Central memory CD8-positive, alpha-beta T cell (primary cell): ENCODE results near the gene CDRT15L2.
"Not testable (repeated sequence)": the region's sequence is repeated elsewhere in the genome, so short reads cannot be mapped to it uniquely, and the experiment has no call there.

Experiments used
- ATAC-seq: fragments of 150-1000 bp; cut with Tn5 transposase; replicated peaks from 2 replicates; pipeline ENCODE4 v1.10.0; 2022; ENCODE audit warnings: mild to moderate bottlenecking, moderate FRiP score, moderate number of reproducible peaks; ENCODE audit not compliant: poor library complexity, severe bottlenecking; ENCODE audit errors: extremely low read depth
- DNase-seq, 2 donors: peaks; one replicate each; pipeline ENCODE4 v3.0.0; 2021; ENCODE audit warnings: low spot score in 2 of 2
- H3K27ac Mint-ChIP-seq: one replicate; pipeline ENCODE4 v1.8.0; 2022; ENCODE audit warnings: low read depth, mild to moderate bottlenecking, moderate library complexity, mixed read lengths
- H3K27me3 Mint-ChIP-seq: one replicate; pipeline ENCODE4 v1.8.0; 2022; ENCODE audit warnings: mixed read lengths
- H3K36me3 Mint-ChIP-seq: one replicate; pipeline ENCODE4 v1.8.0; 2022; ENCODE audit warnings: mild to moderate bottlenecking, moderate library complexity, mixed read lengths; ENCODE audit not compliant: insufficient read depth
- H3K4me1 Mint-ChIP-seq: one replicate; pipeline ENCODE4 v1.8.0; 2022; ENCODE audit warnings: mixed read lengths
- H3K4me3 Mint-ChIP-seq: one replicate; pipeline ENCODE4 v1.8.0; 2022; ENCODE audit warnings: mild to moderate bottlenecking, moderate library complexity, mixed read lengths
- H3K9me3 Mint-ChIP-seq: one replicate; pipeline ENCODE4 v1.8.0; 2022; ENCODE audit warnings: mixed read lengths

Gene CDRT15L2

DNA sequence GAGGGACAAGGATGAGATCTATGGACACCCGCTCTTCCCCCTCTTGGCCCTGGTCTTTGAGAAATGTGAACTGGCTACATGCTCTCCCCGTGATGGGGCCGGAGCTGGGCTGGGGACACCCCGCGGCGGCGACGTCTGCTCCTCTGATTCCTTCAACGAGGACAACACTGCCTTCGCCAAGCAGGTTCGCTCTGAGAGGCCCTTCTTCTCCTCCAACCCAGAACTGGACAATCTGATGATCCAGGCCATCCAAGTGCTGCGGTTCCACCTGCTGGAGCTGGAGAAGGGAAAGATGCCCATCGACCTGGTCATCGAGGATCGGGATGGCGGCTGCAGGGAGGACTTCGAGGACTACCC, 9.9 kb downstream of the CDRT15L2 start:
- not testable (repeated sequence) for ATAC-seq, DNase-seq, H3K4me3 Mint-ChIP-seq, H3K9me3 Mint-ChIP-seq, H3K27me3 Mint-ChIP-seq, H3K36me3 Mint-ChIP-seq, H3K4me1 Mint-ChIP-seq, H3K27ac Mint-ChIP-seq

DNA sequence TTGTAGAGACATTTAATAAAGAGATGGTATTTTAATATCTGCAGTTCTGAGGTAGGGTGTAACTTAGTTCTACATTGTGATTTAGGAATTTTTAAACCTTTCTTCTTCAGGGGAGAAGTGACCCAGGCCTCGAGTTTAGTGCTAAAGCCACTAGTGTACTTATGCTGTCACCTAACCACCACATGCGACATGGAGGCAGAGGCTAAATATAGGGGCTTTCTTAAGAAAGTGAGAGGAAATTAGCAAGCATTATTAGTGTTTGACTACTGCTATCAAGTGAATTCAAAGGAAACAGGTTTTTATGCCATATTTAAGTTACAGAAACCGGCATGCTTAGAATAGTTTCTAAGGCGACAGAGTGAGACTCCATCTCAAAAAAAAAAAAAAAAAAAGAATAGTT, 11.5 kb downstream of the CDRT15L2 start:
- H3K36me3 Mint-ChIP-seq, H3K9me3 Mint-ChIP-seq, ATAC-seq, DNase-seq, H3K4me3 Mint-ChIP-seq, H3K4me1 Mint-ChIP-seq, H3K27ac Mint-ChIP-seq, H3K27me3 Mint-ChIP-seq: not testable (repeated sequence)

DNA sequence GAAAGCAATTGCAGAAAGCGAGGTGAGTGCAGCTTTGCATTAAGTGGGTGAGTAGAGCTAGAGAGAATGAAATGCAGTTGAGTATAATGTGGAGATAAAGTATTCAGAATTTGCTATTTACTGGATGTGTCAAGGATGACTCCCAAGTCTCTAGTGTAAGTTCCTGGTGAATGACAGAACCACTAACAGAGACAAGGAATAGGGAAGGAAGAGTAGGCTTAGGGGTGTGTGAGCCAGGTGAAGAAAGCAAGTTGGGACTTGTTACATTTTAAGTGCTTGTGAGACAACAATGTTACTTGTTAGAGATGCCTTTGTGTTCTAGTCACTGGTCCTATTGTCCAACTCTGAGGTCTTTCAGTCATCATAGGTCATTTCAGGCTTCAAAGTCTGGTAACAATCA, 26.0 kb downstream of the CDRT15L2 start:
- not testable (repeated sequence) for H3K4me3 Mint-ChIP-seq, H3K9me3 Mint-ChIP-seq, DNase-seq, H3K36me3 Mint-ChIP-seq, H3K27ac Mint-ChIP-seq, ATAC-seq, H3K4me1 Mint-ChIP-seq, H3K27me3 Mint-ChIP-seq

DNA sequence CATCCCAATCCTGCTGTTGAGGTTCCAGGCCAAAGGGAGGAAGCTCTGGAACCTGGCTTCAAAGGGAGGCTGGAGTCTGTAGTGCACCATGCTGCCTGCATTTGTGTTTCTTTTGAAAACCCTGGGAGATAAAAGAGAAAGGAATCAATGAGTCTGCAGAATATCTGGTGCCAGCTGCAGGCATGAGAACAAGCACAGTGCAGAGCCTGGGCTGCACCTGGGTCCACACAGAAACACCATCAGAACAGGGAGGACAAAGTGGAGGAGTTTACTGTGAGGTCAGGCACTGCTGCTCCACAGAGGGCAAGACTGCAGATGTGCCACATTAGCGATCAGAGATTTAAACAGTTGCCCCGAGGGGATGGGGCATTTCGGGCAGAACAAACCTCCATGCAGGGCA, 30.0 kb downstream of the CDRT15L2 start:
- not testable (repeated sequence) for DNase-seq, H3K27ac Mint-ChIP-seq, H3K27me3 Mint-ChIP-seq, H3K4me1 Mint-ChIP-seq, H3K36me3 Mint-ChIP-seq, ATAC-seq, H3K4me3 Mint-ChIP-seq, H3K9me3 Mint-ChIP-seq

DNA sequence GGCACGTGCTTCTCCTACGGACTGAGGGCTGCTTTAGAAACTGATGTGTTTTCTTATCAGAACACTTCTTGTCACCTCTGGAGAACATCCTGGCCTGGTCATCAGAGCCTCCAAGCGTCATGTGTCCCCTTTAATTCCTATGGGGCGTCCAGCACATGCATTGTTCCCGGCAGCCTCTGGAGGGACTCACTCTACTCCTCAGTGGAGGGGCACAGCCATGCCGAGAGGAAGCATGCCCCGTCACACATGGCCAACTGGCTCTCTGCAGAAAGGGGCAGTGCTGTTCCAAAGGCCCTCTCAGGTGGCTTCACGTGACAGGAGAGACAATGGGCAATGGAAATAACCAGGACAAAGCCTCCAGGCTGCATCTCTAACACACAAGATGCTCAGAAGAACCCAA, 31.8 kb downstream of the CDRT15L2 start:
- Mint-ChIP-seq H3K27ac (no peak overlapping the region), H3K4me3 (no peak overlapping the region), H3K27me3 (no peaks in the 10 kb centered on the region), H3K36me3 (no peaks in the 10 kb centered on the region), H3K4me1 (no peaks in the 10 kb centered on the region), H3K9me3 (no peaks in the 10 kb centered on the region)
- no peak for DNase-seq
- ATAC-seq = no peak

DNA sequence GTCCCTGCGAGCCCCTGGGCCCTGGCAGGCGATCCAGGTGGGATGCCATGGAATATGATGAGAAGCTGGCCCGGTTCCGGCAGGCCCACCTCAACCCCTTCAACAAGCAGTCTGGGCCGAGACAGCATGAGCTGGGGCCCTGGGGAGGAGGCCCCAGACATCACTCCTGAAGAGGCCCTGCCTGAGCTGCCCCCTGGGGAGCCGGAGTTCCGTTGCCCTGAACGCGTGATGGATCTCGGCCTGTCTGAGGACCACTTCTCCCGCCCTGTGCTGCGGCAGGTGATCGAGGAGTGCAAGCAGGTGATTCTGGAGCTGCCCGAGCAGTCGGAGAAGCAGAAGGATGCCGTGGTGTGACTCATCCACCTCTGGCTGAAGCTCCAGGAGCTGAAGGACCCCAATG, 33.1 kb downstream of the CDRT15L2 start:
- DNase-seq (no peak), ATAC-seq (no peak)
- Mint-ChIP-seq H3K4me3 (no peak overlapping the region), H3K27ac (no peak overlapping the region), H3K4me1 (no peaks in the 10 kb centered on the region), H3K27me3 (no peaks in the 10 kb centered on the region), H3K36me3 (no peaks in the 10 kb centered on the region), H3K9me3 (no peaks in the 10 kb centered on the region)

DNA sequence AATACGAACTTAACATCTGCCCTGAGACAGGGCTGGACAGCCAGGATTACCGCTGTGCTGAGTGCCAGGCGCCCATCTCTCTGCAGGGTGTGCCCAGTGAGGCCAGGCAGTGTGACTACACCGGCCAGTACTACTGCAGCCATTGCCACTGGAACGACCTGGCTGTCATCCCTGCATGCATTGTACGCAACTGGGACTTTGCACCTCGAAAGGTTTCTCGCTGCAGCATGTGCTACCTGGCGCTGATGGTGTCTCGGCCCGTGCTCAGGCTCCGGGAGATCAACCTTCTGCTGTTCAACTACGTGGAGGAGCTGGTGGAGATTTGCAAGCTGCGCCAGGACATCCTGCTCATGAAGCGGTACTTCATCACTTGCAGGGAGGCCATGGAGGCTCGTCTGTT, 33.7 kb downstream of the CDRT15L2 start:
- no peak for ATAC-seq
- no peak overlapping the region for H3K27ac Mint-ChIP-seq
- DNase-seq = no peak
- H3K36me3 Mint-ChIP-seq = no peaks in the 10 kb centered on the region
- H3K4me3 Mint-ChIP-seq = no peak overlapping the region
- no peaks in the 10 kb centered on the region for H3K9me3 Mint-ChIP-seq
- no peaks in the 10 kb centered on the region for H3K4me1 Mint-ChIP-seq
- H3K27me3 Mint-ChIP-seq = no peaks in the 10 kb centered on the region

DNA sequence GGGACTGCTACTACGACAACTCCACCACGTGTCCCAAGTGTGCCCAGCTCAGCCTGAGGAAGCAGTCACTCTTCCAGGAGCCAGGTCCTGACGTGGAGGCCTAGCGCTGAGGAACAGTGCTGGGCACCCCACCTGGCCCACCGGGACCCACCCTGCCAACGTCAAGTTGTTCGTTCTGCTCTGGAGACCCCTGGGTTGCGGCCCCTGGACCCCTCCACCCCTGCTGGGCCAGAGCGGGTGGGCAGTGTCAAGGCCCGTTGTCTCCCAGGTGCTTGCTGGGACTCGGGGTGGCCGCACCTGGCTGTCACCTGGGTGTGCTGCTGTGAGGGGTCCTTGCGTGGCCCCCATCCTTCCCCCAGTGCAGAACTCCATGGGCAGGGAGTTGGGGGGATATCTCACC, 34.4 kb downstream of the CDRT15L2 start:
- ATAC-seq = no peak
- no peak overlapping the region for H3K4me3 Mint-ChIP-seq
- H3K27me3 Mint-ChIP-seq = no peaks in the 10 kb centered on the region

DNA sequence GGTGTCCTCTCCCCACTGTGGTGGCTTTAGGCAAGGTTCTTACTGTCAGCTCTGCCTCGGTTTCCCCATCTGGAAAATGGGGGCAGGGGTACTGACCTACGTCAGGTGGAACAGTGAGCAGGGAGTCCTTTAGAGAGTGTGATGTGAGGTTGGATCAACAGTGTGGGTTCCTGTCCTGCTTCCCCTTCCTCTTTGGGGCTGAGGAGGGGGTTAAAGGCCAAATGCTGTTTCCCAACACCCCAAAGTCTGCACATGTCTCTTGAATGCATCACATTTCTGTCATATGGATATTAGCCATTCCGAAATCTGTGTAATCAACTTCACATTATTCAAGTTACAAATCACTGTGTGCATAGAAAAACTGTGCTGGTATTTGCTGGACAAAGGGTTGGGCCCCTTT, 35.9 kb downstream of the CDRT15L2 start:
- ATAC-seq, H3K36me3 Mint-ChIP-seq, H3K27ac Mint-ChIP-seq, H3K9me3 Mint-ChIP-seq, H3K4me1 Mint-ChIP-seq, H3K4me3 Mint-ChIP-seq, H3K27me3 Mint-ChIP-seq, DNase-seq: not testable (repeated sequence)

More for the DNA sequence above, 34.4 kb downstream of the CDRT15L2 start:
- H3K9me3 Mint-ChIP-seq = no peaks in the 10 kb centered on the region
- H3K36me3 Mint-ChIP-seq = no peaks in the 10 kb centered on the region
- no peak overlapping the region for H3K27ac Mint-ChIP-seq
- H3K4me1 Mint-ChIP-seq = no peaks in the 10 kb centered on the region
- DNase-seq = no peak
